HEK293 (cell line): ENCODE measurements around the gene CNTFR.

ENCODE experiments used
- CTCF ChIA-PET: fragments of 350-600 bp; formaldehyde crosslinking; extraction: SDS; loops from one replicate; lab custom pipeline; 2021; ENCODE audit warnings: antibody characterized with exemption; lab: Yijun Ruan, JAX
- POLR2A ChIA-PET: fragments of 300-600 bp; formaldehyde crosslinking; extraction: SDS; loops from one replicate; lab custom pipeline; 2020; ENCODE audit warnings: antibody characterized with exemption, inconsistent platforms; lab: Yijun Ruan, JAX
- H3K27ac ChIP-seq: fragments of 200-500 bp; sonication (Bioruptor generic); 2 replicates; pipeline ENCODE4 v1.5.1; 2014; ENCODE audit warnings: low read depth, low read length, control low read depth, inconsistent platforms; ENCODE audit errors: extremely low read depth
- H3K36me3 ChIP-seq, 2 experiments: fragments of 200-500 bp in 1 of 2; sonication (Bioruptor generic) in 1 of 2; 1 replicate in 1 of 2; 2 replicates in 1 of 2; pipeline ENCODE4 v1.5.1; 2014 to 2017; ENCODE audit warnings: inconsistent platforms in 2 of 2, low read length in 2 of 2; ENCODE audit not compliant: control insufficient read depth in 2 of 2, insufficient read depth in 1 of 2
- H3K4me1 ChIP-seq: fragments of 200-500 bp; sonication (Bioruptor generic); 2 replicates; pipeline ENCODE4 v1.5.1; 2014; ENCODE audit warnings: mild to moderate bottlenecking, low read length, inconsistent platforms; ENCODE audit not compliant: control insufficient read depth, insufficient read depth
- H3K4me3 ChIP-seq: 2 replicates; pipeline ENCODE4 v1.5.1; 2011; ENCODE audit warnings: low read depth, mild to moderate bottlenecking, control low read depth, low read length, moderate library complexity
- H3K9me3 ChIP-seq: fragments of 200-500 bp; sonication (Bioruptor generic); 2 replicates; pipeline ENCODE4 v1.5.1; 2014; ENCODE audit warnings: low read depth, low read length, inconsistent platforms; ENCODE audit not compliant: control insufficient read depth, insufficient read depth
- FEZF1 ChIP-seq: fragments of 450-650 bp; formaldehyde crosslinking; IDR thresholded peaks from 2 replicates; pipeline ENCODE4 v1.5.1; 2016; ENCODE audit warnings: missing biosample characterization, missing genetic modification characterization
- OSR2 ChIP-seq: fragments of 450-650 bp; formaldehyde crosslinking; IDR thresholded peaks from 2 replicates; pipeline ENCODE4 v1.5.1; 2016; ENCODE audit warnings: missing biosample characterization, missing genetic modification characterization
- ZNF10 ChIP-seq: fragments of 450-650 bp; formaldehyde crosslinking; IDR thresholded peaks from 2 replicates; pipeline ENCODE4 v1.5.1; 2017; ENCODE audit warnings: missing biosample characterization, missing genetic modification characterization
- ZNF2 ChIP-seq: fragments of 450-650 bp; formaldehyde crosslinking; IDR thresholded peaks from 2 replicates; pipeline ENCODE4 v1.5.1; 2016; ENCODE audit warnings: missing biosample characterization, missing genetic modification characterization
- ZNF211 ChIP-seq: fragments of 450-650 bp; formaldehyde crosslinking; IDR thresholded peaks from 2 replicates; pipeline ENCODE4 v1.5.1; 2016; ENCODE audit warnings: low read depth, missing biosample characterization, missing genetic modification characterization
- ZNF366 ChIP-seq: fragments of 450-650 bp; formaldehyde crosslinking; conservative IDR thresholded peaks from 2 replicates; pipeline ENCODE4 v1.5.1; 2016; ENCODE audit warnings: missing biosample characterization, missing genetic modification characterization
- ZNF473 ChIP-seq: fragments of 450-650 bp; formaldehyde crosslinking; IDR thresholded peaks from 2 replicates; pipeline ENCODE4 v1.5.1; 2017; ENCODE audit warnings: missing biosample characterization, missing genetic modification characterization
- ZNF510 ChIP-seq: fragments of 450-650 bp; formaldehyde crosslinking; IDR thresholded peaks from 2 replicates; pipeline ENCODE4 v1.5.1; 2018; ENCODE audit warnings: mild to moderate bottlenecking, missing genetic modification characterization, missing biosample characterization; ENCODE audit not compliant: insufficient replicate concordance
- ZNF521 ChIP-seq: fragments of 450-650 bp; formaldehyde crosslinking; IDR thresholded peaks from 2 replicates; pipeline ENCODE4 v1.5.1; 2017; ENCODE audit warnings: missing biosample characterization, mild to moderate bottlenecking, missing genetic modification characterization
- ZNF585B ChIP-seq: fragments of 450-650 bp; formaldehyde crosslinking; IDR thresholded peaks from 2 replicates; pipeline ENCODE4 v1.5.1; 2016; ENCODE audit warnings: missing biosample characterization, missing genetic modification characterization
- ZNF747 ChIP-seq: fragments of 450-650 bp; formaldehyde crosslinking; IDR thresholded peaks from 2 replicates; pipeline ENCODE4 v1.5.1; 2016; ENCODE audit warnings: missing biosample characterization, missing genetic modification characterization
- ZNF785 ChIP-seq: fragments of 450-650 bp; formaldehyde crosslinking; IDR thresholded peaks from 2 replicates; pipeline ENCODE4 v1.5.1; 2016; ENCODE audit warnings: missing biosample characterization, missing genetic modification characterization
- TF ChIP-seq, protein P1 (sequence below): fragments of 450-650 bp; formaldehyde crosslinking; IDR thresholded peaks from 2 replicates; pipeline ENCODE4 v1.5.1; 2016; ENCODE audit warnings: missing biosample characterization, missing genetic modification characterization
- TF ChIP-seq, protein P2 (sequence below): fragments of 450-650 bp; formaldehyde crosslinking; IDR thresholded peaks from 2 replicates; pipeline ENCODE4 v1.5.1; 2016; ENCODE audit warnings: missing biosample characterization, missing genetic modification characterization, borderline replicate concordance
- TF ChIP-seq, protein P3 (sequence below): fragments of 450-650 bp; formaldehyde crosslinking; IDR thresholded peaks from 2 replicates; pipeline ENCODE4 v1.5.1; 2016; ENCODE audit warnings: missing biosample characterization, missing genetic modification characterization
- TF ChIP-seq, protein P4 (sequence below): fragments of 450-650 bp; formaldehyde crosslinking; IDR thresholded peaks from 2 replicates; pipeline ENCODE4 v1.5.1; 2017; ENCODE audit warnings: missing biosample characterization, mild to moderate bottlenecking, missing genetic modification characterization, moderate library complexity
- TF ChIP-seq, protein P5 (sequence below): fragments of 450-650 bp; formaldehyde crosslinking; IDR thresholded peaks from 2 replicates; pipeline ENCODE4 v1.5.1; 2017; ENCODE audit warnings: missing biosample characterization, missing genetic modification characterization

The CNTFR gene

DNA sequence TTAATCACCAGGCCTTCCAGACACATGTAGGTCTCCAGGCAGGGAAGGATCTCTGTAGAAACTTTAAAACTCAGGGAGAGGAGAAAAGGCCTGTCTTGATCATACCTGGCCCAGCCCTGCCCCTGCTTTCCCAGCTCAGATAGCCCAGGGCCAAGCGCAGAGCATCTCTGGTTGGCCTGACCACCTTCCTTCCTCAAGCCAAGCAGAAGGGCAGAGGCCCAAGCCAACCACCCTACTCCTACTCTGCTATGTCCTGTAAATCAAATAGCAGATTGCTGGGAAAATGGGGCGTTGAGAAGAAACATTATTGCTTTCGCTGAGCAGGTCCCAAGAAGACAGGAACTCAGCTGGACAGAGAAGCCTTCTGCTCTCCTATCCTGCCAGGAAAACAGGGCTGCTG is 81.1 kb downstream of the CNTFR start:
- Histone ChIP-seq H3K4me3 (no peak overlapping the region), H3K27ac (no peak overlapping the region), H3K36me3 (no peaks in the 10 kb centered on the region), H3K9me3 (no peaks in the 10 kb centered on the region), H3K4me1 (peaks cover 3% of the 10 kb centered on the region)
- CTCF ChIA-PET: interaction anchor here (0.6 to 6.1 kb wide), 4 partner anchors 7 to 175 kb away, joined by 3 to 53 read pairs (median 3); no protein-coding TSS in a partner anchor
- no peak for TF ChIP-seq OSR2 (tag by site-specific recombination)
- TF ChIP-seq, protein P1, sequence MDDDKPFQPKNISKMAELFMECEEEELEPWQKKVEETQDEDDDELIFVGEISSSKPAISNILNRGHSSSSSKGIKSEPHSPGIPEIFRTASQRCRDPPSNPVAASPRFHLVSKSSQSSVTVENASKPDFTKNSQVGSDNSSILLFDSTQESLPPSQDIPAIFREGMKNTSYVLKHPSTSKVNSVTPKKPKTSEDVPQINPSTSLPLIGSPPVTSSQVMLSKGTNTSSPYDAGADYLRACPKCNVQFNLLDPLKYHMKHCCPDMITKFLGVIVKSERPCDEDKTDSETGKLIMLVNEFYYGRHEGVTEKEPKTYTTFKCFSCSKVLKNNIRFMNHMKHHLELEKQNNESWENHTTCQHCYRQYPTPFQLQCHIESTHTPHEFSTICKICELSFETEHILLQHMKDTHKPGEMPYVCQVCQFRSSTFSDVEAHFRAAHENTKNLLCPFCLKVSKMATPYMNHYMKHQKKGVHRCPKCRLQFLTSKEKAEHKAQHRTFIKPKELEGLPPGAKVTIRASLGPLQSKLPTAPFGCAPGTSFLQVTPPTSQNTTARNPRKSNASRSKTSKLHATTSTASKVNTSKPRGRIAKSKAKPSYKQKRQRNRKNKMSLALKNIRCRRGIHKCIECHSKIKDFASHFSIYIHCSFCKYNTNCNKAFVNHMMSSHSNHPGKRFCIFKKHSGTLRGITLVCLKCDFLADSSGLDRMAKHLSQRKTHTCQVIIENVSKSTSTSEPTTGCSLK (tag by site-specific recombination): no peak
- TF ChIP-seq ZNF521 (tag by site-specific recombination): no peak
- TF ChIP-seq ZNF747: no peak
- no peak for TF ChIP-seq ZNF2 (tag by site-specific recombination)
- TF ChIP-seq, protein P2, sequence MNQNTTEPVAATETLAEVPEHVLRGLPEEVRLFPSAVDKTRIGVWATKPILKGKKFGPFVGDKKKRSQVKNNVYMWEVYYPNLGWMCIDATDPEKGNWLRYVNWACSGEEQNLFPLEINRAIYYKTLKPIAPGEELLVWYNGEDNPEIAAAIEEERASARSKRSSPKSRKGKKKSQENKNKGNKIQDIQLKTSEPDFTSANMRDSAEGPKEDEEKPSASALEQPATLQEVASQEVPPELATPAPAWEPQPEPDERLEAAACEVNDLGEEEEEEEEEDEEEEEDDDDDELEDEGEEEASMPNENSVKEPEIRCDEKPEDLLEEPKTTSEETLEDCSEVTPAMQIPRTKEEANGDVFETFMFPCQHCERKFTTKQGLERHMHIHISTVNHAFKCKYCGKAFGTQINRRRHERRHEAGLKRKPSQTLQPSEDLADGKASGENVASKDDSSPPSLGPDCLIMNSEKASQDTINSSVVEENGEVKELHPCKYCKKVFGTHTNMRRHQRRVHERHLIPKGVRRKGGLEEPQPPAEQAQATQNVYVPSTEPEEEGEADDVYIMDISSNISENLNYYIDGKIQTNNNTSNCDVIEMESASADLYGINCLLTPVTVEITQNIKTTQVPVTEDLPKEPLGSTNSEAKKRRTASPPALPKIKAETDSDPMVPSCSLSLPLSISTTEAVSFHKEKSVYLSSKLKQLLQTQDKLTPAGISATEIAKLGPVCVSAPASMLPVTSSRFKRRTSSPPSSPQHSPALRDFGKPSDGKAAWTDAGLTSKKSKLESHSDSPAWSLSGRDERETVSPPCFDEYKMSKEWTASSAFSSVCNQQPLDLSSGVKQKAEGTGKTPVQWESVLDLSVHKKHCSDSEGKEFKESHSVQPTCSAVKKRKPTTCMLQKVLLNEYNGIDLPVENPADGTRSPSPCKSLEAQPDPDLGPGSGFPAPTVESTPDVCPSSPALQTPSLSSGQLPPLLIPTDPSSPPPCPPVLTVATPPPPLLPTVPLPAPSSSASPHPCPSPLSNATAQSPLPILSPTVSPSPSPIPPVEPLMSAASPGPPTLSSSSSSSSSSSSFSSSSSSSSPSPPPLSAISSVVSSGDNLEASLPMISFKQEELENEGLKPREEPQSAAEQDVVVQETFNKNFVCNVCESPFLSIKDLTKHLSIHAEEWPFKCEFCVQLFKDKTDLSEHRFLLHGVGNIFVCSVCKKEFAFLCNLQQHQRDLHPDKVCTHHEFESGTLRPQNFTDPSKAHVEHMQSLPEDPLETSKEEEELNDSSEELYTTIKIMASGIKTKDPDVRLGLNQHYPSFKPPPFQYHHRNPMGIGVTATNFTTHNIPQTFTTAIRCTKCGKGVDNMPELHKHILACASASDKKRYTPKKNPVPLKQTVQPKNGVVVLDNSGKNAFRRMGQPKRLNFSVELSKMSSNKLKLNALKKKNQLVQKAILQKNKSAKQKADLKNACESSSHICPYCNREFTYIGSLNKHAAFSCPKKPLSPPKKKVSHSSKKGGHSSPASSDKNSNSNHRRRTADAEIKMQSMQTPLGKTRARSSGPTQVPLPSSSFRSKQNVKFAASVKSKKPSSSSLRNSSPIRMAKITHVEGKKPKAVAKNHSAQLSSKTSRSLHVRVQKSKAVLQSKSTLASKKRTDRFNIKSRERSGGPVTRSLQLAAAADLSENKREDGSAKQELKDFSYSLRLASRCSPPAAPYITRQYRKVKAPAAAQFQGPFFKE (tag by site-specific recombination): no peak
- TF ChIP-seq ZNF473 (tag by site-specific recombination): no peak
- TF ChIP-seq ZNF211 (tag by site-specific recombination): no peak
- TF ChIP-seq ZNF510: no peak
- TF ChIP-seq ZNF585B (tag by site-specific recombination): no peak
- TF ChIP-seq, all 188 proteins: peak for 0
- POLR2A ChIA-PET: no interaction called here

DNA sequence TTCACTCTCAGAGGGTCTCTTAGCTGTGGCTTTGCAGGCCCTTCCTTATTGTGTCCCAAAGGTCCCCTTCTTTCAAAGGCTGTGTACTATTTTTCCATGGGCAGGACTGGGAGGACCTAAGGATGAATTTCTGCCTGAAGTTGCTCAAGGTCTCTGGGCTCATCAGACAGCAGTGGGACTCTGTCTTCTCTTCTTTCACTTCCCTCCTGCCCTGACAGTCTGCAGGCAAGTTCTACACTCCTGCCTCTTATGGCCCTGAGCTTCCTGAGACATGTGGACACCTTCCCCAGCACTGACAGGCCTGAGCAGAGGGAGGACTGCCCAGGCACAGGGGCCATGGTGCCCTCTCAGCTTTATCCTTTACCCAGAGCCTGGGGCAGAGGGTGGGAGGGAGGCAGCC is 81.6 kb downstream of the CNTFR start:
- POLR2A ChIA-PET: no interaction called here
- no peaks in the 10 kb centered on the region for H3K9me3 ChIP-seq
- no peak overlapping the region for H3K27ac ChIP-seq
- no peak overlapping the region for H3K4me3 ChIP-seq
- CTCF ChIA-PET: interaction anchor here (0.6 to 1.0 kb wide), 3 partner anchors 60 to 175 kb away, joined by 3 read pairs; no protein-coding TSS in a partner anchor
- H3K36me3 ChIP-seq: no peaks in the 10 kb centered on the region
- no peaks in the 10 kb centered on the region for H3K4me1 ChIP-seq
- TF ChIP-seq, protein P3, sequence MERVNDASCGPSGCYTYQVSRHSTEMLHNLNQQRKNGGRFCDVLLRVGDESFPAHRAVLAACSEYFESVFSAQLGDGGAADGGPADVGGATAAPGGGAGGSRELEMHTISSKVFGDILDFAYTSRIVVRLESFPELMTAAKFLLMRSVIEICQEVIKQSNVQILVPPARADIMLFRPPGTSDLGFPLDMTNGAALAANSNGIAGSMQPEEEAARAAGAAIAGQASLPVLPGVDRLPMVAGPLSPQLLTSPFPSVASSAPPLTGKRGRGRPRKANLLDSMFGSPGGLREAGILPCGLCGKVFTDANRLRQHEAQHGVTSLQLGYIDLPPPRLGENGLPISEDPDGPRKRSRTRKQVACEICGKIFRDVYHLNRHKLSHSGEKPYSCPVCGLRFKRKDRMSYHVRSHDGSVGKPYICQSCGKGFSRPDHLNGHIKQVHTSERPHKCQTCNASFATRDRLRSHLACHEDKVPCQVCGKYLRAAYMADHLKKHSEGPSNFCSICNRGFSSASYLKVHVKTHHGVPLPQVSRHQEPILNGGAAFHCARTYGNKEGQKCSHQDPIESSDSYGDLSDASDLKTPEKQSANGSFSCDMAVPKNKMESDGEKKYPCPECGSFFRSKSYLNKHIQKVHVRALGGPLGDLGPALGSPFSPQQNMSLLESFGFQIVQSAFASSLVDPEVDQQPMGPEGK (tag by site-specific recombination): no peak
- no peak for TF ChIP-seq ZNF10 (tag by site-specific recombination)
- no peak for TF ChIP-seq FEZF1 (tag by site-specific recombination)
- no peak for TF ChIP-seq ZNF366 (tag by site-specific recombination)
- TF ChIP-seq, protein P4, sequence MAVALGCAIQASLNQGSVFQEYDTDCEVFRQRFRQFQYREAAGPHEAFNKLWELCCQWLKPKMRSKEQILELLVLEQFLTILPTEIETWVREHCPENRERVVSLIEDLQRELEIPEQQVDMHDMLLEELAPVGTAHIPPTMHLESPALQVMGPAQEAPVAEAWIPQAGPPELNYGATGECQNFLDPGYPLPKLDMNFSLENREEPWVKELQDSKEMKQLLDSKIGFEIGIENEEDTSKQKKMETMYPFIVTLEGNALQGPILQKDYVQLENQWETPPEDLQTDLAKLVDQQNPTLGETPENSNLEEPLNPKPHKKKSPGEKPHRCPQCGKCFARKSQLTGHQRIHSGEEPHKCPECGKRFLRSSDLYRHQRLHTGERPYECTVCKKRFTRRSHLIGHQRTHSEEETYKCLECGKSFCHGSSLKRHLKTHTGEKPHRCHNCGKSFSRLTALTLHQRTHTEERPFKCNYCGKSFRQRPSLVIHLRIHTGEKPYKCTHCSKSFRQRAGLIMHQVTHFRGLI (tag by site-specific recombination): no peak
- TF ChIP-seq ZNF785: no peak
- TF ChIP-seq, protein P5, sequence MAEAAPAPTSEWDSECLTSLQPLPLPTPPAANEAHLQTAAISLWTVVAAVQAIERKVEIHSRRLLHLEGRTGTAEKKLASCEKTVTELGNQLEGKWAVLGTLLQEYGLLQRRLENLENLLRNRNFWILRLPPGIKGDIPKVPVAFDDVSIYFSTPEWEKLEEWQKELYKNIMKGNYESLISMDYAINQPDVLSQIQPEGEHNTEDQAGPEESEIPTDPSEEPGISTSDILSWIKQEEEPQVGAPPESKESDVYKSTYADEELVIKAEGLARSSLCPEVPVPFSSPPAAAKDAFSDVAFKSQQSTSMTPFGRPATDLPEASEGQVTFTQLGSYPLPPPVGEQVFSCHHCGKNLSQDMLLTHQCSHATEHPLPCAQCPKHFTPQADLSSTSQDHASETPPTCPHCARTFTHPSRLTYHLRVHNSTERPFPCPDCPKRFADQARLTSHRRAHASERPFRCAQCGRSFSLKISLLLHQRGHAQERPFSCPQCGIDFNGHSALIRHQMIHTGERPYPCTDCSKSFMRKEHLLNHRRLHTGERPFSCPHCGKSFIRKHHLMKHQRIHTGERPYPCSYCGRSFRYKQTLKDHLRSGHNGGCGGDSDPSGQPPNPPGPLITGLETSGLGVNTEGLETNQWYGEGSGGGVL (tag by site-specific recombination): no peak
- TF ChIP-seq, all 188 proteins: peak for 0
